Epithelial cell of alveolus of lung (primary cell): ENCODE data around the gene RANGAP1. TPM values are rescaled to one million over a fixed set of nuclear protein-coding genes. Genes with fewer than 3 reads are reported as not detected.

ENCODE experiments used
- total RNA-seq: library from RNA; depleted of rRNA; stranded (reverse); fragments of >200 nt; gene quantifications from 2 replicates; pipeline ENCODE4 v1.2.1, GENCODE V29; 2015

Gene RANGAP1
- 36.5 and 94.5 TPM in 2 replicates for total RNA-seq

GRCh38 chr22:41285820-41286638, at the start of gene RANGAP1:
RANGAP1 (minus strand) TSS chr22:41286187; CDS start chr22:41281044, 5,143 bp downstream.

GRCh38 chr22:41301085-41302020, 15.4 kb upstream of the RANGAP1 start, which contains the start of gene ZC3H7B:
ZC3H7B (plus strand) TSS chr22:41301525; CDS start chr22:41320661, 19,136 bp downstream.

DNA sequence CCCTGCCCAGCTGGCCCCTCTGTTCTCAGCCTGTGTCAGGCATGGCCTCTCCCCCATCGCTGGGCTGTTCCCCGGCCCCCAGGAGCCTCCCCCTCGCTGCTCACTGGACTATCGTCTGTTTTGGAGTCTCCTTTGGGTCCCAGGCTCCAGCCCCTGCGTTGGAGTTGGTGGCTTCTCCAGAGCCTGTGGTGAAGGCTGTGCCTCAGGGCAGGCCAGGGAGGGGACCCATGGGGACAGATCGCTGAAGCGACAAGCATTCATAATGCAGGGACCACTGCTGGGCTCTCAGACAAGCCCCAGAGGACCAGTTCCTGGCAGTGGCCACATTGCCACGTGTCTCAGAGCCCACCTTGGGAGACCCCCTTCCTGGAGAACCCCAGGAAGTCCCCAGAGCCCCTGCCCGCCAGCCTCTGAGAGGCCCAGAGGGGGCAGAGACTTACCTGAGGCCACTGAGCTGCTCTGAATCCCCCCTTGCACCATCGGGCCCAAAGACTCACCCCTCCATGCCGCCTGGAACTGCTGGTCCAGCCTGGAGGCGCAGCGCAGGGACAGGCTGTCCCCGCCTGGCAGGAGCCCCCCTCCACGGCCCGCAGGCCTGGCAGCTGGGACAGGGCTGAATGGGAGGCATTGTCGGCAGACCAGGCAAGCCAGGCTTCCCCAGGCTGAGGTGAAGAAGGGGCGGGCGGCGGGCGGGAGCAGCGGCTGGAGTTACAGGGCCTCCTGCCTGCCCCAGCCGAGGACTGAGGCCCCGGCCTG, 45.4 kb downstream of the RANGAP1 start, which contains the start of gene CHADL:
Gene CHADL (minus strand): TSS at position 555 of the 756 bp plus-strand sequence. CDS start 50 bp downstream, at position 505.

GRCh38 chr22:41204992-41205900, 80.7 kb downstream of the RANGAP1 start, which contains the start of gene L3MBTL2:
L3MBTL2 (plus strand) TSS chr22:41205312; CDS start chr22:41205363, 51 bp downstream.

Other genes with a start within 250 kb of the RANGAP1 start
- gene EP300, start 193.6 kb downstream of the RANGAP1 start, total RNA-seq: 24.3 and 57.1 TPM in 2 replicates
- gene L3MBTL2, start 80.9 kb downstream of the RANGAP1 start, total RNA-seq: 12.7 and 16.4 TPM in 2 replicates
- 0.26 and 0.80 TPM in 2 replicates for gene CHADL, start 45.3 kb downstream of the RANGAP1 start, total RNA-seq
- 35.5 and 44.1 TPM in 2 replicates for gene ZC3H7B, start 15.3 kb upstream of the RANGAP1 start, total RNA-seq
- 5.3 and 7.1 TPM in 2 replicates for gene TEF, start 95.8 kb upstream of the RANGAP1 start, total RNA-seq
- gene TOB2, start 160.6 kb upstream of the RANGAP1 start, total RNA-seq: 24.3 and 45.7 TPM in 2 replicates
- 45.9 and 64.8 TPM in 2 replicates for gene PHF5A, start 182.5 kb upstream of the RANGAP1 start, total RNA-seq
- 62.6 and 84.4 TPM in 2 replicates for gene ACO2, start 182.9 kb upstream of the RANGAP1 start, total RNA-seq